ENCODE data around the gene FUS.

DNA sequence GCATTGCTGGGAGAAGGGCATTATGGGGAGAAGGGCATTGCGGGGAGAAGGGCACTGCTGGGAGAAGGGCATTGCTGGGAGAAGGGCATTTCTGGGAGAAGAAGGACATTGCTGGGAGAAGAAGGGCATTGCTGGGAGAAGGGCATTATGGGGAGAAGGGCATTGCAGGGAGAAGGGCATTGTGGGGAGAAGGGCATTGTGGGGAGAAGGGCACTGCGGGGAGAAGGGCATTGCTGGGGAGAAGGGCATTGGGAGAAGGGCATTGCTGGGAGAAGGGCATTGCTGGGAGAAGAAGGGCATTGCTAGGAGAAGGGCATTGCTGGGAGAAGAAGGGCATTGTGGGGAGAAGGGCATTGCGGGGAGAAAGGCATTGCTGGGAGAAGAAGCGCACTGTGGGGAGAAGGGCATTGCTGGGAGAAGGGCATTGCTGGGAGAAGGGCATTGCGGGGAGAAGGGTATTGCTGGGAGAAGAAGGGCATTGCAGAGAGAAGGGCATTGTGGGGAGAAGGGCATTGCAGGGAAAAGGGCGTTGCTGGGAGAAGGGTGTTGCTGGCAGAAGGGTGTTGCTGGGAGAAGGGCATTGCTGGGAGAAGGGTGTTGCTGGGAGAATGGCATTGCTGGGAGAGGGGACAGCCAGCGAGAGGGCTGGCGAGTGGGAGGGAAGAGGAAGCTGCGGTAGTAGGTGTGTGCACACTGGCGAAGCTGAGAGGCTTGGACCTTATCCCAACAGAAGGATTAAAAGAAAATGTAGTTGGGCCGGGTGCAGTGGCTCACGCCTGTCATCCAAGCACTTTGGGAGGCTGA is 41.6 kb downstream of the FUS start:
- TF ChIP-seq, protein P1, sequence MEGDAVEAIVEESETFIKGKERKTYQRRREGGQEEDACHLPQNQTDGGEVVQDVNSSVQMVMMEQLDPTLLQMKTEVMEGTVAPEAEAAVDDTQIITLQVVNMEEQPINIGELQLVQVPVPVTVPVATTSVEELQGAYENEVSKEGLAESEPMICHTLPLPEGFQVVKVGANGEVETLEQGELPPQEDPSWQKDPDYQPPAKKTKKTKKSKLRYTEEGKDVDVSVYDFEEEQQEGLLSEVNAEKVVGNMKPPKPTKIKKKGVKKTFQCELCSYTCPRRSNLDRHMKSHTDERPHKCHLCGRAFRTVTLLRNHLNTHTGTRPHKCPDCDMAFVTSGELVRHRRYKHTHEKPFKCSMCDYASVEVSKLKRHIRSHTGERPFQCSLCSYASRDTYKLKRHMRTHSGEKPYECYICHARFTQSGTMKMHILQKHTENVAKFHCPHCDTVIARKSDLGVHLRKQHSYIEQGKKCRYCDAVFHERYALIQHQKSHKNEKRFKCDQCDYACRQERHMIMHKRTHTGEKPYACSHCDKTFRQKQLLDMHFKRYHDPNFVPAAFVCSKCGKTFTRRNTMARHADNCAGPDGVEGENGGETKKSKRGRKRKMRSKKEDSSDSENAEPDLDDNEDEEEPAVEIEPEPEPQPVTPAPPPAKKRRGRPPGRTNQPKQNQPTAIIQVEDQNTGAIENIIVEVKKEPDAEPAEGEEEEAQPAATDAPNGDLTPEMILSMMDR (IDR thresholded peaks at IDR 0.05), result no peak
- TF ChIP-seq POLR2A (IDR thresholded peaks at IDR 0.05) (no peak), POLR2AphosphoS5 (IDR thresholded peaks at IDR 0.05) (no peak)

Data from suprapubic skin (tissue), 4 donors.